Right lobe of liver (tissue), 6 donors: ENCODE measurements around the gene KCNQ1. TPM values are rescaled to one million over a fixed set of nuclear protein-coding genes. Genes with fewer than 3 reads are reported as not detected.

Source experiments
- ATAC-seq, 4 donors: fragments of 200-7000 bp; cut with Tn5 transposase; one replicate each; pipeline ENCODE4 v1.9.1; 2020; ENCODE audit warnings: mild to moderate bottlenecking in 4 of 4, moderate library complexity in 4 of 4
- DNase-seq, 3 donors: peaks; one replicate each; pipeline ENCODE4 v3.0.0-alpha.2; 2020
- H3K27ac ChIP-seq, 3 donors: fragments of 200-600 bp; one replicate each; pipeline ENCODE4 v1.8.0; 2022
- H3K27me3 ChIP-seq, 2 donors: fragments of 200-600 bp; one replicate each; pipeline ENCODE4 v1.8.0; 2022
- H3K36me3 ChIP-seq, 4 donors: fragments of 200-600 bp; sonication (generic) in 1 of 4; one replicate each; pipeline versions ENCODE4 v1.5.1 to v1.8.0; 2017 to 2022; ENCODE audit warnings: control low read depth in 1 of 4
- H3K4me1 ChIP-seq, 4 donors: fragments of 200-600 bp; sonication (generic) in 1 of 4; one replicate each; pipeline versions ENCODE4 v1.5.1 to v1.8.0; 2017 to 2022; ENCODE audit warnings: control low read depth in 1 of 4
- H3K4me3 ChIP-seq, 3 donors: fragments of 200-600 bp; one replicate each; pipeline ENCODE4 v1.8.0; 2022
- H3K9me3 ChIP-seq, 4 donors: fragments of 200-600 bp; sonication (generic) in 1 of 4; one replicate each; pipeline versions ENCODE4 v1.5.1 to v1.8.0; 2017 to 2022; ENCODE audit warnings: control low read depth in 1 of 4
- CTCF ChIP-seq, 4 donors: fragments of 200-600 bp in 3 of 4; fragments of 450-650 bp in 1 of 4; IDR thresholded peaks; one replicate each; pipeline versions ENCODE4 v1.5.1 to v1.8.0; 2016 to 2022; ENCODE audit warnings: antibody characterized with exemption in 4 of 4, mild to moderate bottlenecking in 2 of 4
- POLR2A ChIP-seq: fragments of 450-650 bp; IDR thresholded peaks from one replicate; pipeline ENCODE4 v1.6.1; 2017; ENCODE audit warnings: antibody characterized with exemption, mild to moderate bottlenecking
- WGBS: methylation state at CpG from one replicate; pipeline ENCODE4 v1.1.6; 2018; ENCODE audit warnings: low coverage, low lambda C conversion rate; ENCODE audit not compliant: insufficient coverage; ENCODE audit errors: missing lambda C conversion rate; 5-methylcytosine and 5-hydroxymethylcytosine counted together
- intact Hi-C, 2 donors: fragments of 100-400 bp; cut with DNase I; formaldehyde crosslinking; loops; one replicate each; pipeline versions ENCODE4 v1.11.2 to v1.14.1; 2022
- total RNA-seq, 6 experiments: library from RNA; depleted of rRNA in 2 of 6; stranded (reverse); fragments of >200 nt in 2 of 6; fragmentation: NEBNext Ultra II Directional in 3 of 6; extraction: Animal tissue kit (Norgen Biotek cat#: 25700) in 3 of 6; gene quantifications; one replicate each; pipeline versions ENCODE4 v1.1.0 to v1.2.4, GENCODE V29; 2016 to 2023
- donor health status: DM: no; HTN: yes; CAD: no.
- donor health status: DM: no; HTN: no; CAD: no.
- donor health status: DM: no; HTN: no; CAD: no.
- donor health status: DM: no; HTN: yes; CAD: no.
- donor health status: DM: no; HTN: yes; CAD: no.

KCNQ1 gene
- total RNA-seq, 6 experiments from 2014 or later: 0.61 to 2.4 (median 1.8) TPM

- Histone ChIP-seq H3K27ac (no peak overlapping the region), H3K27me3 (no peaks in the 10 kb centered on the region), H3K9me3 (no peaks in the 10 kb centered on the region), H3K4me3 (no peak overlapping the region), H3K36me3 (no peaks in the 10 kb centered on the region), H3K4me1 (peaks cover 0 to 2% (median 0%) of the 10 kb centered on the region in 4 donors)
- intact Hi-C loops: no loop called here
- TF ChIP-seq POLR2A (no peak), CTCF (IDR thresholded peaks at IDR 0.05) (no peak)
- DNase-seq (peak in 2 of 3 donors; percentile 7 to 40), ATAC-seq (no peak)
- 86% methylated on average over 8 of the region's 17 CpGs for WGBS
These were observed 258.1 kb downstream of the KCNQ1 start for GRCh38 chr11:2702771-2703362.

DNA sequence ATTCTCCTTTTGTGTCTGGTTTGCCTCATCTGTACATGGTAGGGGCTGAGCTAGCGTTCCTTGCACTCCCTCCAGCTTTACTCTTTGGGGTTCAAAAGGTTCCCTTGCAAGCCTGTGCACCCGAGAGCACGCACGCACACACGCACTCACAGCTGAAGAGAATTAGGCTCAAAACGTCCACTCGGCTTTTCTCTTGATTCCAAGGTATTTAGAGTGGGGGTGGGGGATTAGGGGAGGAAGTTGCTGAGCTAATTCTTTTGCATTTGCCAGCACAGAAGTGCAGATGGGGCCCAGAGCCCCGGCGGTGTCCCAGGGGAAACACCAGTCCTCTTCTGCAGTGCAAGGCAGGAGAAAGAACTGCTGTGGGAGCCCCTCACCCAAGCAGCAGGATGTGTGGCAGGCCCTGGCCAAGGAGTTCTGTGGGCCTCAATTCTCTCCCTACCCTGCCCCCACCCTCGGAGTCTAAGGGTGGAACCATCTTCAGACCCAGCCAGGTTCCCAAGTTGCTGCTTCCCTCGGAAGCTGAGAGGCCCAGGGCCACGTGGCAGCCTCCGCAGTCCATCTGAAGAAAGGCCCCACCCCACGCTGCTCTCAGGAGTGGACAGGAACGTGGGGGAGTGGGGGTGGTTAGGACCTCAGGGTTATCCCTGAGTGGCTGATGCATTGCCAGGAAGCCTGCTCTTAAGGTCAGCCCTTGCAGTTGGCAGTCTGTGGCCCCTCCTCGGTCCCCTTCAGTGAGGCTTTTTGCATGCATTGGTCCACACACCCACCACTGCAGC lies 258.7 kb downstream of the KCNQ1 start:
- Histone ChIP-seq H3K27ac (no peak overlapping the region), H3K4me1 (no peaks in the 10 kb centered on the region), H3K36me3 (no peaks in the 10 kb centered on the region), H3K27me3 (no peaks in the 10 kb centered on the region), H3K9me3 (no peaks in the 10 kb centered on the region), H3K4me3 (no peak overlapping the region)
- DNase-seq (peak in 1 of 3 donors; percentile 49), ATAC-seq (no peak)
- 81% methylated on average over 7 of the region's 16 CpGs for WGBS
- intact Hi-C loops: no loop called here
- TF ChIP-seq CTCF (IDR thresholded peaks at IDR 0.05) (no peak), POLR2A (no peak)

- H3K27ac ChIP-seq: no peak overlapping the region
These were observed 259.5 kb downstream of the KCNQ1 start for GRCh38 chr11:2704356-2704755.

DNA sequence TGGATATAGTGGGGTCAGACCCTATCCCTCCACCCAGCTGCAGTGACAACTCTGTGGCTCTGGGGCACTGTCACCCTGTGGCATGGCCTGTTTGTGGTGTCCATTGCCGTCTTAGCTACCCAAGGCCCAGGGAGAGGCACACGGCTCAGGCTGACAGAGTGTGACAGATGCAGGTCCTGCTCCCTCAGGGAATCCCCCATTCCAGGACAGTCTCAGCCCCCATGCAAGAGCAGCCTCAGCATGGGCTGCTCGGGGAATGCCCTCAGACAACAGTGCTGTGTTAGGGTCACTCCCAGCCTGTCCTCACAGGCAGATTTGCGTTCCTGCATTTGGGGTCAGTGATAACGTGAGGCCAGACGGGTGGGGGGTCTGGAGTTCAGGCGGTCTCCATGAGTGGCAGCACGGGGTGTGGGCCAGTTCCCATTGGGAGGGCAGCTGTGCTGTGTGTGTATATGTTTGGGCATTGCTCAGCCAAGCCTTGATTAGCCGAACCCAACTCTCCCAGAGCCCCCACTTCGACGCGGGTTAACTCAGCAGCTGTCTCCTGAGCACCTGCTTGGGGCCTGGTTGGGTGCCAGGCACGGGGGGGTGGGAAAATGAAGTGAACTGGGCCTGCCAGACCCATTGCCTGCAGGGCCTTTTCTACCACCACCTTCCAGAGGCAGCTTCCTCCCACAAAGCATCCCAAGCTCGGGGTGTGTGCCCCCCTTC lies 260.2 kb downstream of the KCNQ1 start:
- Histone ChIP-seq H3K36me3 (no peaks in the 10 kb centered on the region), H3K27me3 (no peaks in the 10 kb centered on the region), H3K27ac (no peak overlapping the region), H3K4me3 (no peak overlapping the region), H3K9me3 (no peaks in the 10 kb centered on the region), H3K4me1 (no peaks in the 10 kb centered on the region)
- no CpG with 5 or more reads among the region's 14 CpGs for WGBS
- intact Hi-C loops: no loop called here
- DNase-seq (peak in 1 of 3 donors; percentile 31), ATAC-seq (no peak)
- TF ChIP-seq POLR2A (no peak), CTCF (IDR thresholded peaks at IDR 0.05) (no peak)

More at GRCh38 chr11:2704356-2704755, 259.5 kb downstream of the KCNQ1 start:
- ATAC-seq (no peak), DNase-seq (peak in 1 of 3 donors; percentile 9)
- no peaks in the 10 kb centered on the region for H3K36me3 ChIP-seq
- H3K4me1 ChIP-seq: no peaks in the 10 kb centered on the region
- no peaks in the 10 kb centered on the region for H3K27me3 ChIP-seq
- no peaks in the 10 kb centered on the region for H3K9me3 ChIP-seq
- intact Hi-C loops: no loop called here
- no peak overlapping the region for H3K4me3 ChIP-seq
- TF ChIP-seq CTCF (IDR thresholded peaks at IDR 0.05) (no peak), POLR2A (no peak)
- WGBS: 89% methylated on average over 2 of the region's 6 CpGs
